HG03108 (cell line): ENCODE data around the gene ZNF638.
"Not testable (repeated sequence)": the region's sequence is repeated elsewhere in the genome, so short reads cannot be mapped to it uniquely, and the experiment has no call there.

Experiments
- ATAC-seq: cut with Tn5 transposase; IDR thresholded peaks from one replicate; pipeline ENCODE4 v1.9.1; 2021; ENCODE audit warnings: moderate library complexity; ENCODE audit not compliant: unreplicated experiment

The ZNF638 gene

GRCh38 chr2:71331581-71332434, at the start of gene ZNF638:
Gene ZNF638, plus strand, starts transcription at chr2:71331782. Its CDS starts 17,173 bp downstream, at chr2:71348955.
- ATAC-seq, result peak; percentile 97

GRCh38 chr2:71281950-71282349, 49.6 kb upstream of the ZNF638 start:
- ATAC-seq, result no peak

- ATAC-seq, result no peak
Observed at GRCh38 chr2:71282493-71282892, 49.1 kb upstream of the ZNF638 start.

GRCh38 chr2:71283131-71283530, 48.5 kb upstream of the ZNF638 start:
- ATAC-seq, result no peak

- no peak for ATAC-seq
Observed at GRCh38 chr2:71285706-71286105, 45.9 kb upstream of the ZNF638 start.

GRCh38 chr2:71291398-71291797, 40.2 kb upstream of the ZNF638 start:
- no peak for ATAC-seq

GRCh38 chr2:71292159-71292558, 39.4 kb upstream of the ZNF638 start:
- no peak for ATAC-seq

- ATAC-seq, result no peak
Observed at GRCh38 chr2:71298914-71299313, 32.7 kb upstream of the ZNF638 start.

GRCh38 chr2:71299507-71299906, 32.1 kb upstream of the ZNF638 start:
- ATAC-seq, result no peak

- no peak for ATAC-seq
Observed at GRCh38 chr2:71303849-71304248, 27.7 kb upstream of the ZNF638 start.

GRCh38 chr2:71306762-71307161, 24.8 kb upstream of the ZNF638 start:
- no peak for ATAC-seq

GRCh38 chr2:71313016-71313766, 18.4 kb upstream of the ZNF638 start:
- ATAC-seq, result no peak

- ATAC-seq, result no peak
Observed at GRCh38 chr2:71317060-71317459, 14.5 kb upstream of the ZNF638 start.

- ATAC-seq, result not testable (repeated sequence)
Observed at GRCh38 chr2:71317900-71318299, 13.7 kb upstream of the ZNF638 start.

- no peak for ATAC-seq
Observed at GRCh38 chr2:71323386-71323785, 8.2 kb upstream of the ZNF638 start.

GRCh38 chr2:71326968-71327367, 4.6 kb upstream of the ZNF638 start:
- no peak for ATAC-seq

GRCh38 chr2:71327916-71328315, 3.7 kb upstream of the ZNF638 start:
- ATAC-seq, result no peak

GRCh38 chr2:71330155-71330554, 1.4 kb upstream of the ZNF638 start:
- ATAC-seq, result no peak

GRCh38 chr2:71330585-71331330, 824 bp upstream of the ZNF638 start:
- no peak for ATAC-seq

- not testable (repeated sequence) for ATAC-seq
Observed at GRCh38 chr2:71331331-71331580, 326 bp upstream of the ZNF638 start.

GRCh38 chr2:71332435-71332796, 834 bp downstream of the ZNF638 start:
- ATAC-seq, result no peak

GRCh38 chr2:71333619-71334018, 2.0 kb downstream of the ZNF638 start:
- ATAC-seq, result no peak
